Adrenal gland (tissue), 5 donors: ENCODE data around the gene UBE4B.
"Not testable (repeated sequence)": the region's sequence is repeated elsewhere in the genome, so short reads cannot be mapped to it uniquely, and the experiment has no call there.

Experiments
- CTCF ChIP-seq, 6 experiments: fragments of 450-650 bp in 4 of 6; fragments of 200-600 bp in 2 of 6; sonication (generic) in 1 of 6; IDR thresholded peaks; 1 replicate in 5 of 6; 2 replicates in 1 of 6; pipeline versions ENCODE4 v1.5.1 to v1.8.0; 2016 to 2021; ENCODE audit warnings: antibody characterized with exemption in 6 of 6, mild to moderate bottlenecking in 2 of 6, moderate library complexity in 1 of 6
- POLR2A ChIP-seq, 2 donors: fragments of 450-650 bp; IDR thresholded peaks; one replicate each; pipeline ENCODE4 v1.6.1; 2017; ENCODE audit warnings: antibody characterized with exemption in 2 of 2, mild to moderate bottlenecking in 2 of 2, moderate library complexity in 1 of 2
- donor health status: DM: no; HTN: no; CAD: no.

GRCh38 chr1:10073371-10073770 is 40.6 kb downstream of the UBE4B start:
- TF ChIP-seq CTCF, POLR2A (IDR thresholded peaks at IDR 0.05): not testable (repeated sequence)
